GM18870 (cell line): ENCODE measurements around the gene MT1M.
A peak's percentile ranks its signal among the peaks of the same experiment; 100 is the strongest.
"Not testable (repeated sequence)": the region's sequence is repeated elsewhere in the genome, so short reads cannot be mapped to it uniquely, and the experiment has no call there.

Experiments used
- ATAC-seq: cut with Tn5 transposase; IDR thresholded peaks from one replicate; pipeline ENCODE4 v1.9.1; 2021; ENCODE audit warnings: moderate library complexity; ENCODE audit not compliant: unreplicated experiment

MT1M gene

DNA sequence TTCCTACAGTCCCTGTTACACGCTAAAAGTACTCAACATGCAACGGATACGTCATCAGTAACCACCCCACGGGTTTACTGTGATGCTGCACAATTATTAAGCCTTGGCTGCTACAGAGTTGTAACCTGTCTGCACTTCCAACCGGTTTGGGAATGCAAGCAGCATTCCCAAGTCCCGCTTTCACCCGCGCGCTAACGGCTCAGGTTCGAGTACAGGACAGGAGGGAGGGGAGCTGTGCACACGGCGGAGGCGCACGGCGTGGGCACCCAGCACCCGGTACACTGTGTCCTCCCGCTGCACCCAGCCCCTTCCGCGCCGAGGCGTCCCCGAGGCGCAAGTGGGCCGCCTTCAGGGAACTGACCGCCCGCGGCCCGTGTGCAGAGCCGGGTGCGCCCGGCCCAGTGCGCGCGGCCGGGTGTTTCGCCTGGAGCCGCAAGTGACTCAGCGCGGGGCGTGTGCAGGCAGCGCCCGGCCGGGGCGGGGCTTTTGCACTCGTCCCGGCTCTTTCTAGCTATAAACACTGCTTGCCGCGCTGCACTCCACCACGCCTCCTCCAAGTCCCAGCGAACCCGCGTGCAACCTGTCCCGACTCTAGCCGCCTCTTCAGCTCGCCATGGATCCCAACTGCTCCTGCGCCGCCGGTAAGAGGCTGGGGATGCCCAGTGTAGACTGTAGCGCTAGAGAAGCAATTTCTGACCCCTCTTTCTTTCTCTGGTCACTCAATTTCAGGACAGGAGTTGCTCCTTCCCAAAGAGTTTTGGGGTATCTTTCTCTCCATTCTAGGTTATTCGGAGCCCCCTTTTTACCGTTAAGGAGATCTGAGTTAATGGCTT, 24.2 kb upstream of the MT1M start, which contains the start of gene MT2A:
Gene MT2A, plus strand, starts transcription at position 542 of the 833 bp plus-strand sequence. Its CDS starts 72 bp downstream, at position 614.
- peak; percentile 79 for ATAC-seq

DNA sequence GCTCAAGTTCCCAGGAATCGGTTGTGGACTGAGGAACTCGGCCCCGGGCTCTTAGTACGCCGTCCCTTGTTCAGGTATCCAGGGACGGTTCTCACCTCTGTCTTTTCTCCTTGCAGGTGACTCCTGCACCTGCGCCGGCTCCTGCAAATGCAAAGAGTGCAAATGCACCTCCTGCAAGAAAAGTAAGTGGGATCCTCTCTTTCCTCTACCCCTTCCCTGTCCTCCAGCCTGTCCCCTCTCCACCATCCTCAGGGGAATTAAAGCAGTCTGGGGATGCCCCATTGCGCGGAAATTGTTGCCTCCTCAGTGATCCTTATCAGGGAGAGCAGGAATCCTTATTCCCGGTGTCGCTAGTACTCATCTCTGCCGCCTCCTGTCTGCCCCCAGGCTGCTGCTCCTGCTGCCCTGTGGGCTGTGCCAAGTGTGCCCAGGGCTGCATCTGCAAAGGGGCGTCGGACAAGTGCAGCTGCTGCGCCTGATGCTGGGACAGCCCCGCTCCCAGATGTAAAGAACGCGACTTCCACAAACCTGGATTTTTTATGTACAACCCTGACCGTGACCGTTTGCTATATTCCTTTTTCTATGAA, 23.5 kb upstream of the MT1M start:
- no peak for ATAC-seq

GRCh38 chr16:56609463-56609921, 23.0 kb upstream of the MT1M start:
- no peak for ATAC-seq

DNA sequence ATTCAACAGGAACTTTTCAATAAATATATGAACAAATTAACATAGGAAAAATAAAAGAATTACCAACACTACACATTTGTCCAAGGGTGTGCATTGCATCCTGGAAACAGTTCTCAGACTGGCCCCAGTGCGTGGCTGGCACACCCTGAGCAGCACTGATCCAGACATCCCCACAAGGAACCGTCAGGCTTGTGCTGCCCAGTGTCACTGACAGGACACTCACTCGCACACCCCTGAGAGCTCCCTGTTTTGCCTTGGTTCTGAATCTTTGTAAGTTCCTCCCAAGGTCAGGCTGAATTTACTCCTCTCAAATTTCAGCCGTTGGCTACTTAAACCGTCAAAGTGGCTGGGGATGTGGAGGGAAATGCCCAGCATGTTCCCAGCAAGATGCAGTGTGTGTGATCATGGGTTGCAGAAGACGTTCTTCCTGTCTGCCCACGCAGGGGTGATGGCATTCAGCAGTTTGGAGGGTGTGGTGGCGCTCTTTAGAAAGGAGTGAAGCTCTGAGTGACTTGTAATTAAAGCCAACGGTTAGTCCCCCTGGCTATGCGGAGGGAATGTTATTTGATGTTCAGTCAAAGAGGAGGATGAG, 22.3 kb upstream of the MT1M start:
- no peak for ATAC-seq

DNA sequence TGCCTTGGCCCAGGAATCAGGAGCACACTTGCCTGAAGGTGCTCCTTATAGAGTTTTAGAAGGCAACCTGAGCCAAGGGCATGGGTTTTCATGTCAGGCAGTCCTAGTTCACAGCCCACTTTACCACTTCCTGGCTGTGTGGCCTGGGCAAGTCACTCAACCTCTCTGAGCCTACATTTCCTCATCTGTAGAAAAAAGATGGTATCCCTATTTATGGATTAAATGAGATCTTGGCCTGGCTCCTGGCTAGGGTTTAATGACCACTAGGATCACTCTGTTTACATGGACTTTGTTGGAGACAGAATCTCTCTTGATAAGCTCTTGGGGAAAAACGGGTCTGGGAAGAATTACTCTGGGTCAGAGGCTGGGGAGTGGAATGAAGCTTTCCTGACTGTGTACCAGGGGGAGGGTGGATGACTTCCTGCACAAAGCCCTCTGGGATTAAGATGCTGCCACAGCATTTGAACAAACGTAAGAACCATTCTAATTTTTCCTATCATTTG, 21.8 kb upstream of the MT1M start:
- no peak for ATAC-seq

- no peak for ATAC-seq
Measured at GRCh38 chr16:56611281-56611833, 21.1 kb upstream of the MT1M start.

DNA sequence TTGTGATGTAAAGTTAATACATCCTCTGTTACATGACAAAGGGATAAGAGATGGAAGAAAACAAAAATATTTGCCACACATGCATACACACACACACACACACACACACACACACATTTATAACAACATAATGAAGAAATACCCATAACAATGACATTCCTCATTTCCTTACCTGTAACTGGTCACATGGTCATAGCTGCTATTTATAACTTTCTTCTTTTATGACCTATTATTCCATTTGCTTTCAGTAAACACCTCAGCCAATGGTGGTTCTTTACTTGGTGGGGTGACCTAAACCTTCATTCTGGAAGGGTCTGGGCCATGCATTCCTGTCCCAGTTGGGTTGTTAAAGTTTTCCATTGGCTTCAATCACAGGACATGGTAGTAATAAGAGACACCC, 18.8 kb upstream of the MT1M start:
- ATAC-seq = no peak

DNA sequence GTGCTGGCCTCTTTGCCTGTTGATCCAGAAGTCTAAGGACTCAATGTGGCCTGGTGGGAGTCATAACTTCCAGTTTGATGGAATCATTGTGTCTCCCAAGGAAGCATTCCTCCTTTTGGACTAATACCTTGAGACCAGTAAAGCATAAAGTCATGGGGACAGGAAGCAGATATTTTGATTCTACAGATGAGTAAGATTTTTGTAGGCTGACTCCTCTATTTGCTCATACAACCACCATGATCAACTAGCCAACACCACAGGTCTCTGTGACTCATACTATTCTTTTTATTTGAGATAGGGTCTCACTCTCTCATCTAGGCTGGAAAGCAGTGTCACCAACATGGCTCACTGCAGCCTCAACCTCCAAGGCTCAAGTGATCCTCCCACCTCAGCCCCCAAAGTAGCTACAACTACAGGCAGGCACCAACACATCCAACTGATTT, 17.9 kb upstream of the MT1M start:
- ATAC-seq = no peak

- ATAC-seq = no peak
Measured at GRCh38 chr16:56615353-56615752, 17.1 kb upstream of the MT1M start.

DNA sequence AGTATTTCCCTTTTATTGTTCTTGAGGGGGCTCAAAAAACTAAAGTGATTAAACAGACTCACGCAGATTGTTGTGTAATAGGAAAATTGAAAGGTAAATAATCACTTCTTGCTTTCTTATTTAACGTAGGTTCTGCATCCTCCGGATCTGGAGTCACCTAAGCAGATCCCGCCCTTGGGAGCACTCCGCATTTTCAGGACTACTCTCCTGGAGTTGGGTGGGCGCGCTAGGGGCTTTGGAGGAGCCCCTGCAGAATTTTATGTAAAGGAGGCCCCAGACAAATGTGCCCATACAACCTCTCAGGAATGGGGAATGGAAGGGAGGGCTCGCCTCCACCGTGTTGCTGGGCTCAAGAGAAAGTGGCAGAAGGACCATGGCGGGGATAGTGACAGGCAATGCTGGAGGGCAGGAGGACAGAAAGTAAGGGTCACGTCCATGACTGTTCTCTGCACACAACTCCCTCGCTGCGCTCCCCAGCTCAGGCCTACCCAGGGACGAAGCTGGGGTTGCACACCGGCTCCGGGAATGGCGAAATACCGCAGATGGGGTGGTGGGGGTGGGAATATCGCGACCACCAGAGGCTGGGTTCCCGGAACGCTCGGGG, 15.7 kb upstream of the MT1M start:
- ATAC-seq = no peak

DNA sequence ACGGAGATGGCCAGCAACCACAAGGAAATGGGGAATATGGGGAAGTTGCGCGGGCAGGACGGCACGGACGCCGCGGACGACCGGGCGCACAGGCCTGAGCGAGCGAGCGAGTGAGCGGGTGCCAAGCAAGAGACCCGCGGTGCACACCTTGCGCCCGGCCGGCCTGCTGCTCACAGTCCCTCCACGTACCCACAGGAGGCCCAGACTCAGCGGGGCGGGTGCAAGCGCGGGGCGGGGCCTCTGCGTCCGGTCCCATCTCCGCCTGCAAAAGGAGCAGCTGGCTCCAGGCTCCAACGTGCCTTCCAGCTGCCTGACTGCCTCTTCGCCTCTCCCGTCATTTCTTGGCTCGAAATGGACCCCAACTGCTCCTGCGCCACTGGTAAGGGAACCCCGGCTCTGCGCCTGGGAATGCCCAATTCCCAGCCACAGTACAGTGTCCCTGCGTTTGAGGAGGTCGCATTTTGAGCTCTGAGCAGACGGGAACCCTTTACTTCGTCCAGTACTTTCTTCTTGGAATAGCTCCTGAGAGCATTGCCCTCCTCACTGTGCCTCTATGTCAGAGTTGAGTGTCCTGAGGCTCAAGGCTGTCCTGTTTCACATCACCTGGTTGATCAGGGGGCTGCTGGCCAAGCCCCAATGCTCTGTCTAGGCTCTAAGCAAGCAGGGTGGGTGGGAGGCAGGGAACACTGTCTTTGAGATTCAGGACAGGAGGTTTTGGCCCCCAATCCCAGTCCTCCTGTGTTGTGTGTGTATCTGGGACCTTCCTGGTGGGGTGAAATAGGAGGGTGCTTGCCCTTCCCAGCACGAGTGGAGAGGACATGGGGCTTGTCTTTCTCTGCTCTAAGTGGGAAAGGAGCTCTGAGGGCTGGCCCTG, 15.0 kb upstream of the MT1M start:
- ATAC-seq = no peak

GRCh38 chr16:56618138-56618537, 14.3 kb upstream of the MT1M start:
- no peak for ATAC-seq

- no peak for ATAC-seq
Measured at GRCh38 chr16:56620339-56620897, 12.0 kb upstream of the MT1M start.

DNA sequence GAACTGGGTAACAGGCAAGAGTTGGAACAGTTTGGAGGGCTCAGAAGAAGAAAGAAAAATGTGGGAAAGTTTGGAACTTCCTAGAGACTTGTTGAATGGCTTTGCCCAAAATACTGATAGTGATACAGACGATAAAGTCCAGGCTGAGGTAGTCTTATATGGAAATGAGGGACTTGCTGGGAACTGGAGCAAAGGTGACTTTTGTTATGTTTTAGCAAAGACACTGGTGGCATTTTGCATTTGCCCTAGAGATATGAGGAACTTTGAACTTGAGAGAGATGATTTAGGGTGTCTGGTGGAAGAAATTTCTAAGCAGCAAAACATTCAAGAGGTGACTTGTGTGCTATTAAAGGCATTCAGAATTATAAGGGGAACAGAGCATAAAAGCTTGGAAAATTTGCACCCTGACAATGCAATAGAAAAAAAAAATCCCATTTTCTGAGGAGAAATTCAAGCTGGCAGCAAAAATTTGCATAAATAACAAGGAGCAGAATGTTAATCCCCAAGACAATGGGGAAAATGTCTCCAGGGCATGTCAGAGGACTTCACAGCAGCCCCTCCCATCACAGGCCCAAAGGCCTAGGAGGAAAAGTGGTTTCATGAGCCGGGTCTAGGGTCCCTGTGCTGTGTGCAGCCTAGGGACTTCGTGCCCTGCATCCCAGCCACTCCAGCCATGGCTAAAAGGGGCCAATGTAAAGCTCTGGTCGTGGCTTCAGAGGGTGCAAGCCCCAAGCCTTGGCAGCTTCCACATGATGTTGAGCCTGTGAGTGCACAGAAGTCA, 10.6 kb upstream of the MT1M start:
- ATAC-seq = not testable (repeated sequence)

DNA sequence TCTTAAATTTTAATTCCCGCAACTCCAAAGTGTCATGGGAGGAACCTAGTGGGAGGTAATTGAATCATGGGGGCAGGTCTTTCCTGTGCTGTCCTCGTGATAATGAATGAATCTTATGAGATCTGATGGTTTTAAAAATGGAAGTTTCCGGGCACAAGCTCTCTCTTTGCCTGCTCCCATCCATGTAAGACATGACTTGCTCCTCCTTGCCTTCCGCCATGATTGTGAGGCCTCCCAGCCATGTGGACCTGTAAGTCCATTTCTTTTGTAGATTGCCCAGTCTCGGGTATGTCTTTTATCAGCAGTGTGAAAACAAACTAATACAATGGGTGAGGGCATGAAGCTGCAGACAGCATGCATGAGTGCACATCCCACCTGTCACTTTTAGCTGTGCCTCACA, 9.3 kb upstream of the MT1M start:
- ATAC-seq = not testable (repeated sequence)

DNA sequence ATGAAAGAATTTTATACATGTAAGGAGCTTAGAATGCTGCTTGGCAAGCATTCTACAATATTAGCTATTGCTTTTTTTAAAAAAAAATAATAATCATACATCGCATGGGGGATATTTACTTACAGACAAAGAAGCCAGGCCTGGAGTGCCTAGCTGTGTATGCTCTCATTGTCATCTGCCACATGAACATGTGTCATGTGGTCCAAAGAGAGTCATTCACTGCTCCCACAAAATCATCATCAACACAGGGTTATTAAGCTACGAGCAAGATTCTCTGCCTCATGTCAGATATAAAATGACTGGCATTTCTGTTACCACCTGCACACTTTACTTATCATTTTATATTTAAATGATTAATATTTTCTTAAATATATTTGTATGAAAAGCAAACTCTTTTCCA, 8.8 kb upstream of the MT1M start:
- no peak for ATAC-seq

GRCh38 chr16:56625140-56625942, 7.1 kb upstream of the MT1M start, which contains the start of gene MT1E:
Gene MT1E, plus strand, starts transcription at chr16:56625781. Its CDS starts 71 bp downstream, at chr16:56625852.
- no peak for ATAC-seq
